ENCODE measurements around the gene PGBD5. TPM values are rescaled to one million over a fixed set of nuclear protein-coding genes. Genes with fewer than 3 reads are reported as not detected.

PGBD5 gene
- total and polyA plus RNA-seq, 9 of the 15 experiments (the other 6 are each of a cell fraction or from before 2014, with no cell fraction given): under 0.01 to 0.40 (median 0.10) TPM; not detected in 3

GRCh38 chr1:230310381-230311163 is 115.6 kb downstream of the PGBD5 start (continued):
- TF ChIP-seq ZBTB26 (CRISPR knock-in tag; IDR thresholded peaks at IDR 0.05) (0 out of 2 replicates have a peak, but pooled peaks have one; percentile 20), RCOR1 (IDR thresholded peaks at IDR 0.05; ENCODE audit: borderline replicate concordance in 1 of 2, low read depth in 2 of 2, low read length in 2 of 2) (0 out of 4 replicates have a peak, but pooled peaks of 1 of the 2 experiments have one; percentile 43), IRF1 (CRISPR knock-in tag; IDR thresholded peaks at IDR 0.05; ENCODE audit: borderline replicate concordance) (no peak), ZFP1 (CRISPR knock-in tag; IDR thresholded peaks at IDR 0.05) (no peak), ZNF224 (CRISPR knock-in tag; IDR thresholded peaks at IDR 0.05) (no peak), OTX1 (CRISPR knock-in tag; IDR thresholded peaks at IDR 0.05) (0 out of 2 replicates have a peak, but pooled peaks have one; percentile 67), SNRNP70 (optimal IDR thresholded peaks at IDR 0.05; ENCODE audit: low read depth, low read length) (no peak), PYGO2 (tag; IDR thresholded peaks at IDR 0.05) (no peak), MYC (IDR thresholded peaks at IDR 0.05; ENCODE audit: low read depth, low read length) (0 out of 2 replicates have a peak, but pooled peaks have one; percentile 34), MYC (CRISPR knock-in tag; IDR thresholded peaks at IDR 0.05; ENCODE audit: borderline replicate concordance, low read depth) (no peak), ZZZ3 (IDR thresholded peaks at IDR 0.05) (no peak), ZNF146 (CRISPR knock-in tag; IDR thresholded peaks at IDR 0.05; ENCODE audit: unreplicated experiment) (no peak), CHAMP1 (IDR thresholded peaks at IDR 0.05) (no peak), TCF15 (CRISPR knock-in tag; IDR thresholded peaks at IDR 0.05) (0 out of 2 replicates have a peak, but pooled peaks have one; percentile 52), ZBTB9 (CRISPR knock-in tag; IDR thresholded peaks at IDR 0.05) (0 out of 2 replicates have a peak, but pooled peaks have one; percentile 53), ZBTB33 (CRISPR knock-in tag; IDR thresholded peaks at IDR 0.05) (0 out of 2 replicates have a peak, but pooled peaks have one; percentile 31), BCOR (IDR thresholded peaks at IDR 0.05) (no peak), POLR3G (IDR thresholded peaks at IDR 0.05; ENCODE audit: extremely low read depth, insufficient read length, insufficient replicate concordance) (no peak)

All from K562 (cell line).